K562 (cell line): Measurements from ENCODE around the gene SUCO.

Experiments used
- BACH1 ChIP-seq: fragments of 200-800 bp; sonication (Bioruptor generic); IDR thresholded peaks from 2 replicates; pipeline ENCODE4 v1.6.1; 2016; ENCODE audit warnings: missing genetic modification characterization, missing compliant biosample characterization
- CTCF ChIP-seq, 3 experiments: IDR thresholded peaks in 2 of 3; conservative IDR thresholded peaks in 1 of 3; 2 replicates each; pipeline ENCODE4 v1.5.1; 2011 to 2012; ENCODE audit warnings: low read length in 3 of 3, mild to moderate bottlenecking in 3 of 3, control low read depth in 2 of 3, improper control_type of control experiment in 1 of 3, inconsistent platforms in 1 of 3, low read depth in 1 of 3, mixed read lengths in 1 of 3, moderate library complexity in 1 of 3; ENCODE audit not compliant: insufficient read depth in 2 of 3
- MAX ChIP-seq: sonication (generic); formaldehyde crosslinking; IDR thresholded peaks from 2 replicates; pipeline ENCODE4 v1.9.0; 2022; ENCODE audit warnings: mild to moderate bottlenecking, missing genetic modification reagents
- REST ChIP-seq, 2 experiments: fragments of 450-650 bp; formaldehyde crosslinking in 1 of 2; IDR thresholded peaks; 2 replicates each; pipeline versions ENCODE4 v1.4.0 to v1.6.1; 2014 to 2020; ENCODE audit warnings: mild to moderate bottlenecking in 2 of 2, borderline replicate concordance in 1 of 2, low read depth in 1 of 2
- SETDB1 ChIP-seq: IDR thresholded peaks from one replicate; pipeline ENCODE4 v1.6.1; 2012; ENCODE audit warnings: low read length, control low read depth, inconsistent platforms
- ZBTB17 ChIP-seq: fragments of 450-650 bp; formaldehyde crosslinking; IDR thresholded peaks from 2 replicates; pipeline ENCODE4 v1.4.0; 2020; ENCODE audit warnings: mild to moderate bottlenecking

- TF ChIP-seq REST (IDR thresholded peaks at IDR 0.05; ENCODE audit: borderline replicate concordance) = no peak
- no peak for TF ChIP-seq REST (CRISPR knock-in tag; IDR thresholded peaks at IDR 0.05; ENCODE audit: low read depth)
- no peak for TF ChIP-seq MAX (CRISPR knock-in tag)
- TF ChIP-seq ZBTB17 (CRISPR knock-in tag) = no peak
- TF ChIP-seq CTCF (IDR thresholded peaks at IDR 0.05 in 2 of 3, conservative IDR thresholded peaks at IDR 0.05 in 1 of 3; ENCODE audit: insufficient read depth in 2 of 3, low read depth in 1 of 3, low read length in 3 of 3) = no peak
- no peak for TF ChIP-seq BACH1 (tag)
- no peak for TF ChIP-seq SETDB1
Observed at GRCh38 chr1:172559572-172560210, 26.7 kb downstream of the SUCO start.
